ENCODE results near the gene PSG11.
"Not testable (repeated sequence)": the region's sequence is repeated elsewhere in the genome, so short reads cannot be mapped to it uniquely, and the experiment has no call there.

Gene PSG11

DNA sequence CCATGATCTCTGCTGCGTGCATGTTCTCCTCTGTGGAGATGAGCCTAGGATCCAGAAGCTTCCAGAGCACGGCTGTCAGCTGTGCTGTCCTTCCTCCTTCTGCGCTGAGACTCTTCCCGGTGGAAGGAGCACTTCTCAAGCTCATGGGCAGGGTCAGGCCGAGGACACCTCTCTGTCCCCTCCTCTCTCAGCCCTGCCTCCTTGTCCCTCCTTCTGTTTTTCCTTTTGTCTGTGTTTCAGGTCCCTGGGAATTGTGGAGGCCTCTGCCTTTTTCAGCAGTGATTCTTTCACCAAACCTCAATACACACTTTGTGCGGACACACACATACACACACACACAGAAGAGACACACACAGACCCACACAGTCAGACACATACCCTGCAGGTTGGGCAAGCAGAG is at the start of gene PSG11:
TSS of gene PSG11 (minus strand) at position 101 of the 400 bp plus-strand sequence. CDS start at position 4, 97 bp downstream.
- DNase-seq, result not testable (repeated sequence)

DNA sequence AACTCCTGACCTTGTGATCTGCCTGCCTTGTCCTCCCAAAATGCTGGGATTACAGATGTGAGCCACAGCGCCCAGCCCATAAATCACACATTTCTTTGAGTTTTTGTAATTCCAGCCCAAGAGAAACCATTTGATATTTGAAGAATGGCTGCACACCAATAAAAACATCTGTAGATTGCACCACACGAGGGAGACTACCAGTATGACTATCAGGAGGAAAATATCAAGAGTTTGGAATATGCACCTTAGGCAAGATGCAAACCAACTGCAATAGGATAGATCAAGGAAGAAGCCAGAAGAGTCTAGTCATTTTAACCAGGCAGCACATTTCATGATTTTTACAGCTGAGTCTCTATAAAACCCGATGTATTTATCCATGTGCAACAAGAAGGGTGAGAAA is 36.1 kb upstream of the PSG11 start:
- DNase-seq, result not testable (repeated sequence)

DNA sequence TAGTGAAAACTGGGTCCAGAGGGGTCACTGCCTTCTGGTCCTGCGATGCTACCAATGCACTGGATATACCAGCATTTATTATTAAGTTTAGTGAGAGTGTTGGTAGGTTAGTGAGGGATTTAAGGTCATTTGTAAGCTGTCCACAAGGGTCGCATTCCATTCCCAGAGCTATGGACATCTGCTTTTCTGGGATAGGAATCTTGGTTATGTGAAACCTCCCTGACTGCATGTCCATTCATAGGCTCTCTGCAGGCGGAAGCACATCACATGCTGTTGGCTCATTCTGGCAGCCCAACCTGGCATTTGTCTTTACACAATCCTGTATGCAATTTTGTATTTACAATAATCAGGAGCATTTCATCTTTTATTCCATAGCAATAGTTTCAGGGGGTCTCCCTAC is 35.1 kb upstream of the PSG11 start:
- DNase-seq, result not testable (repeated sequence)

DNA sequence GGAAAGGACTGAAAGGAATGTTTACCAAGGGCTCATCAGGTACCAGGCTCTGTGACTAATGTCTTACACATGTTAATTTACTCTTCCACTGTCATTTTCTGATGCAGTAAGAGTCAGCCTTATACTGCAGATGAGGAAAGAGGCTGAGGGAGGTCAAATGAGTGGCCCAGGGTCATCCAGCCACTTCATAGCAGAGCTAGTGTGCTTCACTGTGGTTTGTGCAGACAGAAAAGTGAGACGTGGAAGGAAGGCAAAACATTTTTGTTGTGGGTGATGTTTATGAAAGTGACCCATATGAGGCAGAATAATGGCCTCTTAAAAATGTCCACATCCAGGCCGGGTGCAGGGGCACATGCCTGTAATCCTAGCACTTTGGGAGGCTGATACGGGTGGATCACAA is 34.0 kb upstream of the PSG11 start:
- DNase-seq, result not testable (repeated sequence)

DNA sequence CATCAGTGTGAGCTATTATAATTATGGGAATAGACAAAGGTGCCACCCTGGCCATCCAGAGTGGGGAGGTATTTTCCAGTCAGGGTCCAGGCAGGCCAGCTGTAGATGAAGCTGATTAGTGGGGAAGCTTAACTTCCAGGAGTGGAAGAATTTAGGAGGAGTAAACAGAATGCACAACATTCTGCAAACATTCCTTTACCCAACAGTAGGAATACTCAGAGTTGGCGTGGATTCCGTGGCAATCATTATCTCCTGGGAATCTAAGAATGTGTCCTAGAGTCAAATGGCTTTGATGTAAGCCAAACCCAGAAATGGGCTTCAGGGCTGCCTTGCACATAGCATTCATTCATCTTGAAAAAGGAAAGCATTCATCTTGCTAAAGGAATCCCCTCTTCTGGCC is 33.2 kb upstream of the PSG11 start:
- not testable (repeated sequence) for DNase-seq

DNA sequence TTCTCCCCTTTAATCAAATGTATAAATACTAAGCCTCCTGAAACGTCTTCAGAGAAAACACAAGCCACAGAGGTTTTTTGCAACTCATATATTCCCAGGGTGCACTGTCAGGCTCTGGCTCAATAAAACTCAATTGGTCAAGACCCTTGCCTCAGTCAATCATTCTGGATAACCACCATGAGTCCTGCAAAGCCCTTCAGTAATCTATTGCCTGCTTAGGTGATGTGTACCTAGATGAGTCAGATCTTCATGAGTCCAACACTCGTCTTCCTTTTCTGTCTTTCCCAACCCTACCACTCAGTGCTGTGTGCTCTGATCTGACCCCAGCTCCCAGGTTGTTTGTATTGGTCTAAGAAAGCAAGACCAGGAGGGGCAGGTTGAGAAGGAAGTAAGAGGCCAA is 32.2 kb upstream of the PSG11 start:
- not testable (repeated sequence) for DNase-seq

DNA sequence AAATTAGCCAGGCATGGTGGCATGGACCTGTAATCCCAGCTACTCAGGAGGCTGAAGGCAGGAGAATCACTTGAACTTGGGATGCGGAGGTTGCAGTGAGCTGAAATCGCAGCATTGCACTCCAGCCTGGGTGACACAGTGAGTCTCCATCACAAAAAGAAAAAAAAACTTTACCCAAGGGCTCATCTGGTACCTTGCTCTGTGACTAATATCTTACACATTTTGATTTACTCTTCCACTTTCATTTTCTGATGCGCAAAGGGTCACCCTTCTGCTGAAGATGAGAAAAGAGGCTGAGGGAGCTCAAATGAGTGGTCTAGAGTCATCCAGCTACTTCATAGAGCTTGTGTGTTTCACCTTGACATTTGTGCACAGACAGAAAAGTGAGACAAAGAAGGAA is 21.7 kb upstream of the PSG11 start:
- not testable (repeated sequence) for DNase-seq

DNA sequence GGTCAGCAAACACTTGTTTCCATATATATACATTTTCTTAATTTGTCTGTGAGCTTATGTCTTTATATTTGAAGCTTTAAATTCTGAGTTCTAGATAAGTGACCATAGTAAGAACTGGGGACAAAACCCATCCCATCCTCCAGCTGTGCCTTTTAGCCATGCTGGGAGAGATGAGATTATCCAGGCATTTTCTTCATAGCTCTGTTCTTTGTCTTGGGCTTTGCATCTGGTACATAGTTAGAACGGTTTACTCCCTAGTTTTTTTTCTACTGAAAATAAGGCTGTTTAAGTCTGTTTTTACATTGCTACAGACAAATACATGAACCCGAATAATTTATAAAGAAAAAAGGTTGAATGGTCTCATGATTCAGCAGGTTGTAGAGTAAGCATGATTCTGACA is 20.3 kb upstream of the PSG11 start:
- DNase-seq, result not testable (repeated sequence)

DNA sequence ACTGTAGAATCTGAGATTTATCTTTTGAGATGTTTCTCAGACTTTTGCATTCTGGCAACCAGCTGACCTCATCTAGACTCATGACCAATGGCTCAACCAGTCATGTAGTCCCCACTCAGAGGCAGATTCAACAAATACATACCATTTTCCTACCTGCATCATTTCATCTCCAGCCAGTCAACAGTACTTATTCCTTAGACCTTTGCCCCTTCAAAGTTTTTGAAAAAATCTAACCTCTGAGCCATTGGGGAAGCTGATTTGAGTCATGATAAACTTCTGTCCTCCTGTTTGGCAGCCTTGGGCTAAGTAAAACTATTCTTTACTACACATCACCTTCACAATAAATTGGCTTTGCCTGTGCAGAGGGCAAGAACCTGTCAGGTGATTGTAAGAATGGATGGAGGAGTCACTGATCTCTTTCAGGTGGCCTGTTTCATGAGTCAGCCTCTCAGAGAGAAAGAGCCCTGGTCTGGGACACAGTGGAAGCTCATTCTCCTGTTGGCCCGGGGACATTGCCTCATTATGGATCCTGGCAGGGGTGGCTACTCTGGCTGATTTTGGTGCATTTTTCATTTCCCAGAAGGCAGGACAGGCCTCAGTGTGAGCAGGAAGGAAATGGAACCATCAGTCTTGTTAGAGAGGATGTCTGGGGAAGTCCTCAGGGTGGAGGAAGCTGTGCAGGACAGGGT is 17.4 kb upstream of the PSG11 start:
- not testable (repeated sequence) for DNase-seq

DNA sequence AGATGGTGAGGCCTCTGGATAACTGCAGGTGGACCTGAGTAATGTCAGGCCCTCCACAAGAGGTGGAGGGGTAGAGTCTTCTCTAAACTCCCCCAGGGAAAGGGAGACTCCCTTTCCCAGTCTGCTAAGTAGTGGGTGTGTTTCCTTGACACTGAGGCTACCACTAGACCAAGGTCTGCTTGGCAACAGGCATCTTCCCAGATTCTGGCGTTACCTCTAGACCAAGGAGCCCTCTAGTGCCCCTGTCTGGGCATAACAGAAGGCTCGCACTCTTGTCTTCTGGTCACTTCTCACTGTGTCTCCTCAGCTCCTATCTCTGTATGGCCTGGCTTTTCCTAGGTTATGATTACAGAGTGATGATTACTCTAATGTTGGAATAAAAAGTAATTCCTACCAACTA is 5.4 kb upstream of the PSG11 start:
- DNase-seq, result not testable (repeated sequence)

DNA sequence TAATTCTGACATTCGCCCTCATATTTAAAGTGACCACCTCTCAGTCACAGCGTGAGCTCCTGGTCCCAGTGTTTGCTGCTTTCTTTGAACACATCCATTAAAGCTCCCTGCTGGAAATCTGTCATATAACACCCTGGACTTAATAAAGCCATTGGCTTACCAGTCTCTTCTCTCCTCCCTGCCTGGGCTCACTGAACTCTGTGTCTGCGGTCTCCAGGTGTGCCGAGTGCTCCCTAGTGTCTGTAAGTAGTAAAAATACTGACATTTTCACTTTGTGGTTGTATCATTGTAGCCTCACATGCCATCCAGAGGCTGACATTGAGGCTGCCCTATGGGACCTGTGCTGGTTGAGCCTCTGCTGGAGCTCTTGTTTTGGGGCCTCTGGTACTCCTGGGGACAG is 2.6 kb upstream of the PSG11 start:
- DNase-seq, result no peak

DNA sequence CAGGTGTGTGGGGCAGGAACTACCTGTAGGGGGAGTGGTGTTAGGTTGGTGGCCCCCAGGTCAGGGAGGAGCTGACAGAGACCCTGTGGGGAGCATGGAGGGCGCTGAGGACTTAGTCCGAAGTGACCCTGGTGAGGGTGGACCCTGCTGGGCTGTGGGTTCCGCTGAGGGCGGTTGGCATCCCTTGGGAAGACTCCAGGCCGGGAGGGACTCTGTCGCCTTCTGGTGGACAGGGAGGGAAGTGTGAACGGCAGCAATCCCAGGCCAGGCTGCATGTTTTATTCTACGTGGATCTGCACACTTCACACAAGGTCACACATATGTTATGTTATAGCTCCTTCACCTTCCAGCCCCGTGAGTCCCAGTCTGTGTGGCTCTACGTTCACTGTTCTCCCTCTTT is 1.7 kb upstream of the PSG11 start:
- not testable (repeated sequence) for DNase-seq

DNA sequence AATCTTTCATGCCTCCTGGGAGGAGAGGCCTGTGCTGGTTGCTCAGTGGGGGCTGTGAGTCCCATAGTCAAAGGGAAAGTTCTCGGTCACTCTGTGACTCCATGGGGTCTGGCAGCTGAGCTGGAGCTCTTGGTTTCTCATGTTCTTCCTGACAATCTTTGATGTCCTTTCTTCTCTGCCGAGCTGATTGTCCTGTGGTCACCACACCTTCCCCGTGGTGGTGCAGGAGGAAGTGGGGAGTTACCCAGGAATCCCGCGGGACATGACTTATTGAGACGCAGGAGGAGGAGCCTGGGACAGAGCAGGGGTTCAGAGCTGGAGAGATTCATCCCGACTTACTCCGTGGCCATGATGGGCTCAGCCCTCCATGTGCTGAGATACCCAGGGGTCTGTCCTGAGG is 792 bp upstream of the PSG11 start:
- DNase-seq, result not testable (repeated sequence)

DNA sequence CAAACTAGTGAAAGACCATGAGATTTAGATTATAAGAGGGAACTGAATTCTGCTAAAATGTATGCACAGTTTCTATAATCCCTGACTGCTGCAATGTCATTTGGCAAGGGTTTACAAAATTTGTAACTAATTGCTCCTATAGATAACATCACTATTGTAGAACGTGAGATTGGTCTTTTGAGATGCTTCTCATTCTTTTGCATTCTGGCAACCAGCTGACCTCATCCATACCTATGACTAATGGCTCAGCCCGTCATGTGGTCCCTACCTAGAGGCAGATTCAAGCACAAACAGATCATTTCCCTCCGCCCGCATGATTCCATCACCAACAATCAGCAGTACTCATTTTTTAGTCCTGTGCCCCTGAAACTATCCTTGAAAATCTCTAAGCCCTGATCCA is 4.2 kb downstream of the PSG11 start:
- DNase-seq, result not testable (repeated sequence)

DNA sequence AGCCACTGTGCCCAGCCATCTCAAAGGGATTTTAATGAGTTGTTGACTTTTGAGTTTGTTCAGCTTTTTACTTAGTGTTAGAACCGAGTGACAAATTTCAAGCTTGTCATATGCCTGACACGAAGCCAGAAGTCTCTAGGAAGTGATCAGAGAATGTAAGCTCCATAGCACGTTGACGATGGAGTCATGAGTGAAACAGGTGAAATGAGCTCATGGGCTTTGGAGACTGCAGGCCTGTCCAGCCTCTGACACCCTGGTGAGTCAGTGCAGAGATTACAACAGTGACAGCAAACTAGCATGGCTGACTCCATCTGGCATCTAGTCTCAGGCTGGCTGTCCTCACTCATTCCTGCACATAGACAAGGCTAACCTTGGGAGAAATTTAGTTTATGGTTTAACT is 4.6 kb downstream of the PSG11 start:
- DNase-seq, result not testable (repeated sequence)

DNA sequence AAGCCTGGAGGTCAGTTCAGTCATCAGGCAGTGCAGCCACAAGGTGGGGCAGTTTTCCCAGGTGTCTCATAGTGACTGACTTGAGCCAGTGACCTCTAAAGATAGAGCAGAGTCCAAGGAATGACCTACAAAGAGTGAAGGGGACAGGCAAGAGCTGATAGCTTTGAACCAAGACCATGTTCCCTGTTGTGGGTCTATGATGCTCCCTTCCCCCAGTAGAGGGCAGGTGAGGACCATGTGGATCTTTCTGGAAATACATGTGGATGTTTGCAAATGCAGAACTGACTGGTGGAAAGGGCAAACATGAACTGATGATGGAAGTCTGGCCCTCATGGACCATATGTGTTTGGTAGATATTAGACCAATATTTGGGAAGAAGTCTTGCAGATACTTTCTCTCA is 6.7 kb downstream of the PSG11 start:
- not testable (repeated sequence) for DNase-seq

DNA sequence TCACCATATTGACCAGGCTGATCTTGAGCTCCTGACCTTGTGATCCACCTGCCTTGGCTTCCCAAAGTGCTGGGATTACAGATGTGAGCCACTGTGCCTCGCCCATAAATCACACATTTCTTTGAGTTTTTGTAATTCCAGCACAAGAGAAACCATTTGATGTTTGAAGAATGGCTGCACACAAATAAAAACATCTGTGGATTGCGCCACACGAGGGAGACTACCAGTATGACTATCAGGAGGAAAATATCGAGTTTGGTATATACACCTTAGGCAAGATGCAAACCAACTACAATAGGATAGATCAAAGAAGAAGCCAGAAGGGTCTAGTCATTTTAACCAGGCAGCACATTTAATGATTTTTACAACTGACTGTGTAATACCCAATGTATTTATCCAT is 20.4 kb downstream of the PSG11 start:
- DNase-seq, result not testable (repeated sequence)

DNA sequence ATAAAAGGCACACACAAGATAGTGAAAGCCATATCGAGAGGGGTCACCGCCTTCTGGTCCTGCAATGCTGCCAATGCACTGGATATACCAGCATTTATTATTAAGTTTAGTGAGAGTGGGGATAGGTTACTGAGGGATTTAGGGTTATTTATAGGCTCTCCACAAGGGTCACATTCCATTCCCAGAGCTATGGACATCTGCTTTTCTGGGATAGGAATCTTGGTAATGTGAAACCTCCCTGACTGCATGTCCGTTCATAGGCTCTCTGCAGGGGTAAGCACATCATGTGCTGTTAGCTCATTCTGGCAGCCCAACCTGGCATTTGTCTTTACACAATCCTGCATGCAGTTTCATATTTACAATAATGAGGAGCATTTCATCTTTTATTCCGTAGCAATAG is 21.4 kb downstream of the PSG11 start:
- not testable (repeated sequence) for DNase-seq

DNA sequence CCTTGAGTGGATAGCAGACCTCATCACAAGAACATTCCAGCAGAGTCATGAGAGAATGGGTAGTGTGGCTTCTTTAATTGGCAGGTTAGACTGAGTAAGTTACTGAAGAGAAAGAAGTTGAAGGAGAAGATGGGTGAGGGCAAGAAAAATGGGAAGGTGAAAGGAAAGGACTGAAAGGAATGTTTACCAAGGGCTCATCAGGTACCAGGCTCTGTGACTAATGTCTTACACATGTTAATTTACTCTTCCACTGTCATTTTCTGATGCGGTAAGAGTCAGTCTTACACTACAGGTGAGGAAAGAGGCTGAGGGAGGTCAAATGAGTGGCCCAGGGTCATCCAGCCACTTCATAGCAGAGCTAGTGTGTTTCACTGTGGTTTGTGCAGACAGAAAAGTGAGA is 22.6 kb downstream of the PSG11 start:
- not testable (repeated sequence) for DNase-seq

DNA sequence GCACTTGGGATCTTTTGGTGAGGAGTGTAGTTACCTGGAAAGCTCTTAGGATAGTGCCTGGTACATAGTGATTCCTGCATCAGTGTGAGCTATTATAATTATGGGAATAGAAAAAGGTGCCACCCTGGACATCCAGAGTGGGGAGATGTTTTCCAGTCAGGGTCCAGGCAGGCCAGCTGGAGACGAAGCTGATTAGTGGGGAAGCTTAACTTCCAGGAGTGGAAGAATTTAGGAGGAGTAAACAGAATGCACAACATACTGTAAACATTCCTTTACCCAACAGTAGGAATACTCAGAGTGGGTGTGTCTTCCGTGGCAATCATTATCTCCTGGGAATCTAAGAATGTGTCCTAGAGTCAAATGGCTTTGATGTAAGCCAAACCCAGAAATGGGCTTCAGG is 23.3 kb downstream of the PSG11 start:
- not testable (repeated sequence) for DNase-seq

DNA sequence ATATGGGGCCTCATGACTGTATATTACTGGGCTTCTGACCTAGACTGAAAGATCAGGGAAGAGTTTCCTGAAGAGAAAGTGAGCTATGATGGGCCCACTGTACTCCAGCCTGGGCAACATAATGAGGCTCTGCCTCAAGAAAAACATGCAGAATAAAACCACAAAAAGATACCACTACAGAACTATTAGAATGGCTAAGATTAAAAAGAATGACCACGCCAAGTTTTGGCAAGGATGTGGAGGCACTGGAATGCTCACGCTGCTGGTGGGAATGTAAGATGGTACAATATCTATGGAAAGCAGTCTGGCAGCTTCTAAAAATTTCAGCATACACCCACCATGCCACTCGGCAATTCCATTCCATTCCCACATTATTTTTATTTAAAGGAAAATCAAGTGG is 30.1 kb downstream of the PSG11 start:
- not testable (repeated sequence) for DNase-seq

DNA sequence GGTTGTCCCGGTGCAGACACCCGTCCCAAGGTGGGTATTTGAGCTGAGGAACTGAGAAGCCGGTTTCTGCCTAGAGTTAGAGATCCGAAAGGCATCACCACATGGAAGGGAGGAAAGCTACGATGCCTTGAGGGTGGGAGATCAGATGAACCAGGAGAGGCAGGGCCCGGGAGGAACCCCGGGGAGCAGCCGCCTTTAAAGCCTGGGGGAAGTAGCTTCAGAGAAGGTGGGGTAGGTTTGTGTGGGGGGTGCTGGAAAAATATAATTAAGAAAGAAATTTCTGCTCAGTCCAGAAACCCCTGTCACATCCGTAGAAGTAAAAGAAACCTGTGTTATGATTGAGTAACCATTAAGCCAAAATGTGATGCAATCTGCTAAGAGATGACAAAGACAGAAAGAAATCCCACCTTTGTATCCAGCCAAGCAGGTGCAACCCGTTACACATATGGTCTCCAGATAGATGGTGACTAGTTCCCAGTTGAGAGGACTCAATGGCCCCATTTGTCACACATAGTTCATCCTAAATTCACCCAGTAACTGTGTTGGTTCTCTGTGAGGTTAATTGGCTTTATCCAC is 34.2 kb downstream of the PSG11 start:
- not testable (repeated sequence) for DNase-seq

DNA sequence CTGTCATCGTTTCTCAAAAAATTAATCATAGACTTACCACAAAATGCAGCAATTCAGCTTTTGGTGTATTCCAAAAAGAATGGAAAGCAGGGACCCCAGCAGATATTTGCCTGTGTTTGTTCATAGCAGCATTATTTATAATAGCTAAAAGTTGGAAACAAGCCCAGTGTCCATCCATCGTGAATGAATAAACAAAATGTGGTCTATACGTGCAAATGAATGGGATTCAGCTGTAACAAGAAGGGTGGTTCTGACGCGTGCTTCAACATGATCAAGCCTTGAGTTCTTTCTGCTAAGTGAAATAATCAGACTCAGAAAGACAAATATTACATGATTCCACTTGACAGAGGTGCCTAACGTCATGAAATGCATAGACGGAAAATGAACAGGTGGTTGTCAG is 36.4 kb downstream of the PSG11 start:
- DNase-seq, result no peak

DNA sequence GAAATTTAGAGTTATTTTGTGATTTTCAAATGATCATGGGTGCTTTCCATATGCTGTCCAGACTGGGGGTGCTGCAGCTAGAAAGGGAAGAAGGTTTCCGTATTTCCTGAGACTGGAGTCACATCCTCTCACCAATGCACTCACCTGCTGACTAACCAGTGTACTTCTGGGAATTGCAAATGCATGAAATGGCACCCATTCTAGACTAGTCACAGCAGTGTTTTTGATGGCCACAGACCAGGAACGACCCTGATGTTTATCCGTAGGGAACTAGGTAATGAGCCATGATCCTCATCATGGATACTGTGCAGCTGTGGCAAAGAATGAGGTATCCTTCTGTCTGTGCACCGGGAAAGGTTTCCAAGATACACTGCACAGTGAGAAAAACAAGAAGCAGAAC is 37.1 kb downstream of the PSG11 start:
- DNase-seq, result not testable (repeated sequence)

DNA sequence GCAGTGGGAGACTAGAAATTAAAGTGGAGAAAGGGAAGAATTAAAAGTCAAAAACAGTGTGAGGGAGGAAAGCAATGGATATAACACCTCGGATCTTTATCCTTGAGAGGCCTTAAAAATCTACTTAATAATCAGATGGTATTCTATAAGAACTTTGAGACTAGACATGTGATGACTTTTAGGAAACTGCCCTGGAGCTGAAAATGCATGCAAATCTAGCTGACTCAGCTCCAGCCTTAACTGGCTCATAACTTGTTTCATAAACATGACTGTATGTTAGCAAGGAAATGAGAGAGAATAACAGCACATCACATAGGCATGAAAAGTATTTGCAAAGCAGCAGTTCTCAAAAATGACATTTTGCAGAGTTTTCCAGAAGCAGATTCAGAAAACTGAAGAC is 38.1 kb downstream of the PSG11 start:
- not testable (repeated sequence) for DNase-seq

All from NCI-H510A (cell line).